Thoracic aorta (tissue), 2 donors: ENCODE results near the gene EMP2. TPM values are rescaled to one million over a fixed set of nuclear protein-coding genes. Genes with fewer than 3 reads are reported as not detected.

Experiments used
- ATAC-seq: fragments of 150-250 bp; one replicate; pipeline ENCODE4 v1.8.0; 2017; ENCODE audit warnings: low read depth; ENCODE audit not compliant: insufficient number of reproducible peaks, low FRiP score
- DNase-seq: peaks from one replicate; pipeline ENCODE4 v3.0.0-alpha.2; 2020; ENCODE audit warnings: low spot score
- H3K27ac ChIP-seq, 2 donors: fragments of 200-600 bp; sonication (generic); 1 replicate in 1 of 2; 2 replicates in 1 of 2; pipeline ENCODE4 v1.5.1; 2016; ENCODE audit warnings: mild to moderate bottlenecking in 2 of 2, moderate library complexity in 2 of 2
- H3K27me3 ChIP-seq: fragments of 200-600 bp; sonication (generic); replicated peaks from 2 replicates; pipeline ENCODE4 v1.6.0; 2016; ENCODE audit warnings: mild to moderate bottlenecking; ENCODE audit not compliant: insufficient read depth
- H3K36me3 ChIP-seq: fragments of 200-600 bp; sonication (generic); one replicate; pipeline ENCODE4 v1.5.1; 2016
- H3K4me1 ChIP-seq, 2 donors: fragments of 200-600 bp; sonication (generic); 1 replicate in 1 of 2; 2 replicates in 1 of 2; pipeline versions ENCODE4 v1.5.1 to v1.6.0; 2016; ENCODE audit warnings: low read depth in 2 of 2, mild to moderate bottlenecking in 1 of 2; ENCODE audit not compliant: control insufficient read depth in 1 of 2
- H3K4me3 ChIP-seq: fragments of 200-600 bp; sonication (generic); 2 replicates; pipeline ENCODE4 v1.5.1; 2016; ENCODE audit warnings: mild to moderate bottlenecking
- H3K9me3 ChIP-seq: fragments of 200-600 bp; sonication (generic); 2 replicates; pipeline ENCODE4 v1.5.1; 2016
- total RNA-seq, 2 donors: library from RNA; depleted of rRNA; stranded (reverse); fragments of >200 nt; gene quantifications; one replicate each; pipeline versions ENCODE4 v1.1.0 to v1.2.3, GENCODE V29; 2016
- TF ChIP-seq, protein P1 (sequence below): fragments of 200-600 bp; sonication (generic); IDR thresholded peaks from one replicate; pipeline ENCODE4 v1.5.1; 2019; ENCODE audit warnings: antibody characterized with exemption

The EMP2 gene
- total RNA-seq, 2 donors from 2014 or later = 84.7 to 110 TPM

DNA sequence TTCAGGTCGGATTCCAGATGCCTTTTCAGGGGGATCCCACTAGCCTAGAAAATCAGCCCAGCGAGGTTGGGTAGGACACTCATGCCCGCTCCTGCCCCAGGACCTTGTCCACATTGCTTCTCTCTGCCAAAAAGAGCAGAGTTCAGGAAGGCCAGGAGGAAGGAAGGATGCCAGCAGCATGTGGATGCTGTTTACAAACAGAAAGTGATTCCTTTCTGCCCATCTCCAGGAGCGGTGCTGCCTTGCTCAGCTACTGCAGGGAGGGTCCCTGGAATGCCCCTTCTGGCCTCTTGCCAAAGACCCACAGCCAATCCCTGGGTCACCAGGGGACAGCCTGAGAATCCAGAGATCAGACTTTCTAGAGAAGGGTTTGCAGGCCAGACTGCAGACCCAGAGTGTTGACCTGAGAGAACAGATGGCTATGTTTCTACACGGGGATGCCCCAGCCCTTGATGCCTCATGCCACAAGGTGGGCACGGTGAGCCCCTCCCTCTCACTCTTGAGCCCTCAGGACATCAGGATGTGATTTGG is 32.3 kb upstream of the EMP2 start:
- TF ChIP-seq, protein P1, sequence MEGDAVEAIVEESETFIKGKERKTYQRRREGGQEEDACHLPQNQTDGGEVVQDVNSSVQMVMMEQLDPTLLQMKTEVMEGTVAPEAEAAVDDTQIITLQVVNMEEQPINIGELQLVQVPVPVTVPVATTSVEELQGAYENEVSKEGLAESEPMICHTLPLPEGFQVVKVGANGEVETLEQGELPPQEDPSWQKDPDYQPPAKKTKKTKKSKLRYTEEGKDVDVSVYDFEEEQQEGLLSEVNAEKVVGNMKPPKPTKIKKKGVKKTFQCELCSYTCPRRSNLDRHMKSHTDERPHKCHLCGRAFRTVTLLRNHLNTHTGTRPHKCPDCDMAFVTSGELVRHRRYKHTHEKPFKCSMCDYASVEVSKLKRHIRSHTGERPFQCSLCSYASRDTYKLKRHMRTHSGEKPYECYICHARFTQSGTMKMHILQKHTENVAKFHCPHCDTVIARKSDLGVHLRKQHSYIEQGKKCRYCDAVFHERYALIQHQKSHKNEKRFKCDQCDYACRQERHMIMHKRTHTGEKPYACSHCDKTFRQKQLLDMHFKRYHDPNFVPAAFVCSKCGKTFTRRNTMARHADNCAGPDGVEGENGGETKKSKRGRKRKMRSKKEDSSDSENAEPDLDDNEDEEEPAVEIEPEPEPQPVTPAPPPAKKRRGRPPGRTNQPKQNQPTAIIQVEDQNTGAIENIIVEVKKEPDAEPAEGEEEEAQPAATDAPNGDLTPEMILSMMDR = no peak
- Histone ChIP-seq H3K9me3 (no peaks in the 10 kb centered on the region), H3K27ac (no peak overlapping the region), H3K36me3 (no peaks in the 10 kb centered on the region), H3K4me3 (no peak overlapping the region), H3K27me3 (no peaks in the 10 kb centered on the region), H3K4me1 (no peaks in the 10 kb centered on the region)
- ATAC-seq (no peak), DNase-seq (no peak)

DNA sequence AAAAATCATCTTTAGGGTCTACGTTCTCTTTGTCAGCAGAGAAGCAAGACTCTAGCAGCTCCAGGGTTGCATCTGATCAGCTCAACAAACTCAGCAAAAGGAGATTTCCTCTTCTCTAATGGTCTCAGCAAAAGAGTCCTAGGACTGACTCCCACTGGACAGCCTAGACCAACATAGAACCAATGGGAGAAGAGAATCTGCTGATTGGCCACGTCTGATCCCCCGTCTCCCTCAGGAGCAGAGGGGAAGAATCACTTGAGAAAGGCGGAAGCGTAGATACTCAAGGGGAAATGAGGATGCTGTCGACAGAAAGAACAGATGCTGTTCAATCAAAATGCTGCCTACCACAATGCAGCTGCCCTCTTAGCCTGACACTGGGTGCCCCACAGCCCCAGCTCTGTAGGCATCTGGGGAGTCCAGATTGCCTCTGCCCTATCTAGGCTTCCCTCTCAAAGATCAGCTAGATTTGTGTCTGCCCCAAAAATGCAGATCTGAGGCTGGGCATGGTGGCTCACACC is 31.5 kb upstream of the EMP2 start:
- Histone ChIP-seq H3K27ac (no peak overlapping the region), H3K36me3 (no peaks in the 10 kb centered on the region), H3K9me3 (no peaks in the 10 kb centered on the region), H3K4me1 (no peaks in the 10 kb centered on the region), H3K27me3 (no peaks in the 10 kb centered on the region), H3K4me3 (no peak overlapping the region)
- ATAC-seq (no peak), DNase-seq (no peak)
- TF ChIP-seq, protein P1 = no peak

GRCh38 chr16:10610499-10611184 is 30.2 kb upstream of the EMP2 start:
- Histone ChIP-seq H3K27ac (no peak overlapping the region), H3K9me3 (no peaks in the 10 kb centered on the region), H3K36me3 (no peaks in the 10 kb centered on the region), H3K4me3 (no peak overlapping the region), H3K4me1 (no peaks in the 10 kb centered on the region), H3K27me3 (no peaks in the 10 kb centered on the region)
- no peak for DNase-seq
- TF ChIP-seq, protein P1 = no peak
- no peak for ATAC-seq

GRCh38 chr16:10609402-10609774 is 29.0 kb upstream of the EMP2 start:
- no peak for DNase-seq
- TF ChIP-seq, protein P1 = no peak

DNA sequence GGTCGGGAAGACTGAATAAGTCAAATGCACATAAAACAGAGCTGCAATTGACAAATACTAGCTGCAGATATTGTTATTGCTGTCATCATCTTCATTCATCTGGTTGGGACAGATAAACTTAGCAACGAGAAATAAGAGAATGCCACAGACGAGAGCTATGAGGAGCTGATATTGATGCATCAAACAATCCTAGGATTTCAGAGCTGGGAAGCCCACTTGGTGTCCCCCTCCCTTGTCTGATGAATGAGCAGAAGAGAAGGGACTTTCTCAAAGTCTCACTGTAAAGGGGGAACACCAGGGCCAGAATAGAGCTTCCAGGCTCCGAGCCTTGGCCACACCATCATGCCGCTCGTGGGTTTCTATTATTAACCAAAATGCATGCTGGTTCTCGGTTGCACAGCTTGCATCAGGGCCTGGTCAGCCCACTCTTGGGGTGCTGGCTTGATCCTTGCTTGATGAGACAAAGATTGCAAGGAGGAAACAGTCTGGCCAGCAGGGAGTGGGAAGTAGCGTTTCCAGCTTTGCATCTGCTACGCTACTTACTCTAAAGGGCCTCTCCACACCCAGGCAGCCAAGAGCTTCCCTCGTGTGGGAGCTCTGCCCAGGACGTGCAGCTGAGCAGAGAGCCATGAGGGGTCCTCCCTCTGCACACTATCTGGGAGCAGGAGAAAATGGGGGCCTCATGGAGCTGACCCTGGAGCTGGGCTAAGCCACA is 28.4 kb upstream of the EMP2 start:
- ATAC-seq = no peak
- Histone ChIP-seq H3K27me3 (no peaks in the 10 kb centered on the region), H3K9me3 (no peaks in the 10 kb centered on the region), H3K36me3 (no peaks in the 10 kb centered on the region), H3K4me1 (no peaks in the 10 kb centered on the region), H3K27ac (no peak overlapping the region), H3K4me3 (no peak overlapping the region)
- no peak for DNase-seq
- TF ChIP-seq, protein P1 = no peak

More at GRCh38 chr16:10609402-10609774, 29.0 kb upstream of the EMP2 start:
- H3K9me3 ChIP-seq = no peaks in the 10 kb centered on the region
- H3K4me1 ChIP-seq = no peaks in the 10 kb centered on the region
- H3K27ac ChIP-seq = no peak overlapping the region
- H3K27me3 ChIP-seq = no peaks in the 10 kb centered on the region
- H3K4me3 ChIP-seq = no peak overlapping the region
- no peak for ATAC-seq
- no peaks in the 10 kb centered on the region for H3K36me3 ChIP-seq
